SK-N-SH (cell line): ENCODE measurements around the gene MAP2K7. TPM values are rescaled to one million over a fixed set of nuclear protein-coding genes. Genes with fewer than 3 reads are reported as not detected.
"Not testable (repeated sequence)": the region's sequence is repeated elsewhere in the genome, so short reads cannot be mapped to it uniquely, and the experiment has no call there.

Source experiments
- CTCF ChIA-PET: fragments of 300-600, 350-600 bp; formaldehyde crosslinking; extraction: SDS; loops from one replicate; lab custom pipeline; 2021; lab: Yijun Ruan, JAX
- POLR2A ChIA-PET: fragments of 350-600 bp; sonication (Branson Sonifier 250); formaldehyde crosslinking; extraction: SDS; loops from one replicate; lab custom pipeline; 2020; ENCODE audit warnings: antibody characterized with exemption, inconsistent platforms; lab: Yijun Ruan, JAX
- DNase-seq: peaks from one replicate; pipeline ENCODE4 v3.0.0; 2012
- H2AFZ ChIP-seq: fragments of 200-600 bp; sonication (generic); 2 replicates; pipeline ENCODE4 v1.8.1; 2016; ENCODE audit warnings: antibody characterized with exemption, mild to moderate bottlenecking, low read depth
- H3F3A ChIP-seq: fragments of 200-600 bp; sonication (generic); replicated peaks from 2 replicates; pipeline ENCODE3; 2016; ENCODE audit warnings: antibody characterized with exemption, mild to moderate bottlenecking; ENCODE audit not compliant: insufficient read depth
- H3K27ac ChIP-seq, 2 experiments: fragments of 200-500 bp in 1 of 2; fragments of 200-600 bp in 1 of 2; sonication (Bioruptor generic) in 1 of 2; sonication (generic), shearing (Covaris generic) in 1 of 2; 2 replicates each; pipeline versions ENCODE4 v1.5.1 to v1.6.1; 2014 to 2016; ENCODE audit warnings: low read depth in 2 of 2, inconsistent platforms in 1 of 2, low read length in 1 of 2, mild to moderate bottlenecking in 1 of 2, mixed read lengths in 1 of 2
- H3K27me3 ChIP-seq: fragments of 200-600 bp; sonication (generic), shearing (Covaris generic); 2 replicates; pipeline ENCODE4 v1.6.1; 2016; ENCODE audit warnings: mixed run types; ENCODE audit not compliant: insufficient read depth
- H3K36me3 ChIP-seq, 2 experiments: fragments of 200-500 bp in 1 of 2; fragments of 200-600 bp in 1 of 2; sonication (Bioruptor generic) in 1 of 2; sonication (generic) in 1 of 2; replicated peaks in 1 of 2; 2 replicates each; pipeline versions ENCODE3 to v1.5.1; 2014 to 2016; ENCODE audit warnings: low read length in 1 of 2, mild to moderate bottlenecking in 1 of 2; ENCODE audit not compliant: insufficient read depth in 2 of 2, control insufficient read depth in 1 of 2
- H3K4me1 ChIP-seq, 2 experiments: fragments of 200-500 bp in 1 of 2; fragments of 200-600 bp in 1 of 2; sonication (Bioruptor generic) in 1 of 2; sonication (generic), shearing (Covaris generic) in 1 of 2; 2 replicates each; pipeline versions ENCODE4 v1.5.1 to v1.6.1; 2014 to 2016; ENCODE audit warnings: low read depth in 1 of 2, low read length in 1 of 2, mixed run types in 1 of 2; ENCODE audit not compliant: insufficient read depth in 2 of 2, control insufficient read depth in 1 of 2
- H3K4me2 ChIP-seq: fragments of 200-600 bp; sonication (generic), shearing (Covaris generic); 2 replicates; pipeline ENCODE4 v1.6.1; 2017; ENCODE audit warnings: mixed run types
- H3K4me3 ChIP-seq, 2 experiments: fragments of 200-500 bp in 1 of 2; fragments of 200-600 bp in 1 of 2; sonication (Bioruptor generic) in 1 of 2; sonication (generic), shearing (Covaris generic) in 1 of 2; 2 replicates each; pipeline versions ENCODE4 v1.5.1 to v1.8.1; 2014 to 2016; ENCODE audit warnings: low read depth in 2 of 2, inconsistent platforms in 1 of 2, low read length in 1 of 2, mild to moderate bottlenecking in 1 of 2, mixed read lengths in 1 of 2, moderate library complexity in 1 of 2
- H3K79me2 ChIP-seq: fragments of 200-600 bp; sonication (generic); 2 replicates; pipeline ENCODE4 v1.8.1; 2017; ENCODE audit warnings: mild to moderate bottlenecking; ENCODE audit not compliant: insufficient read depth
- H3K9ac ChIP-seq: fragments of 200-600 bp; sonication (generic); 2 replicates; pipeline ENCODE4 v1.6.1; 2017; ENCODE audit warnings: mixed run types
- H3K9me2 ChIP-seq: fragments of 200-600 bp; sonication (generic); 2 replicates; pipeline ENCODE4 v1.6.1; 2017; ENCODE audit warnings: mixed run types
- H3K9me3 ChIP-seq: fragments of 200-600 bp; sonication (generic); 2 replicates; pipeline ENCODE4 v1.6.1; 2017; ENCODE audit warnings: mixed run types, mild to moderate bottlenecking, moderate library complexity
- H4K20me1 ChIP-seq: fragments of 200-600 bp; sonication (generic); 2 replicates; pipeline ENCODE4 v1.6.1; 2017; ENCODE audit warnings: mild to moderate bottlenecking, mixed run types; ENCODE audit not compliant: insufficient read depth
- EP300 ChIP-seq, 2 experiments: IDR thresholded peaks; 2 replicates each; pipeline versions ENCODE4 v1.4.0 to v1.6.1; 2012; ENCODE audit warnings: borderline replicate concordance in 1 of 2, low read depth in 1 of 2, low read length in 1 of 2
- FOSL2 ChIP-seq: IDR thresholded peaks from 2 replicates; pipeline ENCODE4 v1.4.0; 2012; ENCODE audit warnings: low read depth, mild to moderate bottlenecking, moderate library complexity, borderline replicate concordance
- GATA2 ChIP-seq: sonication (generic); formaldehyde crosslinking; IDR thresholded peaks from 2 replicates; pipeline ENCODE4 v1.5.0; 2020; ENCODE audit warnings: mild to moderate bottlenecking, missing genetic modification reagents
- IRF3 ChIP-seq: fragments of 150-350 bp; IDR thresholded peaks from 2 replicates; pipeline ENCODE4 v1.6.1; 2016; ENCODE audit warnings: mild to moderate bottlenecking, low read depth, low read length
- JUND ChIP-seq: IDR thresholded peaks from 2 replicates; pipeline ENCODE4 v1.4.0; 2012
- MXI1 ChIP-seq: IDR thresholded peaks from 2 replicates; pipeline ENCODE4 v1.6.1; 2012; ENCODE audit warnings: mild to moderate bottlenecking, low read depth, low read length, improper control_type of control experiment
- NFIC ChIP-seq: IDR thresholded peaks from 2 replicates; pipeline ENCODE4 v1.4.0; 2012; ENCODE audit warnings: borderline replicate concordance
- NRF1 ChIP-seq: IDR thresholded peaks from 2 replicates; pipeline ENCODE4 v1.6.1; 2012; ENCODE audit warnings: low read depth, mild to moderate bottlenecking, low read length
- RCOR1 ChIP-seq: fragments of 150-350 bp; IDR thresholded peaks from 2 replicates; pipeline ENCODE4 v1.6.1; 2017; ENCODE audit warnings: antibody characterized with exemption, low read length
- RXRA ChIP-seq: IDR thresholded peaks from 2 replicates; pipeline ENCODE4 v1.4.0; 2012; ENCODE audit warnings: low read depth, mild to moderate bottlenecking, borderline replicate concordance
- TCF12 ChIP-seq: IDR thresholded peaks from 2 replicates; pipeline ENCODE4 v1.4.0; 2012
- TEAD4 ChIP-seq: IDR thresholded peaks from 2 replicates; pipeline ENCODE4 v1.4.0; 2012; ENCODE audit warnings: mild to moderate bottlenecking, borderline replicate concordance; ENCODE audit not compliant: insufficient read depth
- USF1 ChIP-seq: IDR thresholded peaks from 2 replicates; pipeline ENCODE4 v1.4.0; 2012; ENCODE audit warnings: low read depth, borderline replicate concordance
- WGBS: methylation state at CpG from one replicate; pipeline ENCODE4 v1.1.6; 2017; ENCODE audit warnings: low lambda C conversion rate; 5-methylcytosine and 5-hydroxymethylcytosine counted together
- polyA plus RNA-seq, 3 experiments: library from polyadenylated mRNA; depleted of rRNA; stranded (reverse); fragments of >200 nt; gene quantifications; 2 replicates each; pipeline ENCODE4 v1.2.3, GENCODE V29; 2012
- TF ChIP-seq, protein P1 (sequence below): fragments of 150-350 bp; IDR thresholded peaks from 2 replicates; pipeline ENCODE4 v1.6.1; 2017; ENCODE audit warnings: antibody characterized with exemption, low read length, low read depth, borderline replicate concordance
- TF ChIP-seq, protein P2 (sequence below): IDR thresholded peaks from 2 replicates; pipeline ENCODE4 v1.4.0; 2012; ENCODE audit warnings: low read depth

MAP2K7 gene
- polyA plus RNA-seq, 1 of the 3 experiments (the other 2 are of a cell fraction) = 13.0 TPM

- H3K4me1 ChIP-seq = no peaks in the 10 kb centered on the region
- no peaks in the 10 kb centered on the region for H3K9me2 ChIP-seq
- ChIA-PET POLR2A (no interaction called here), CTCF (interaction anchor here (0.9 to 1.4 kb wide), 2 partner anchors 13 to 20 kb away, joined by 3 read pairs; no protein-coding TSS in a partner anchor)
- no peak overlapping the region for H3K9ac ChIP-seq
- no peak for DNase-seq
- no peaks in the 10 kb centered on the region for H3K9me3 ChIP-seq
- H3K36me3 ChIP-seq = no peaks in the 10 kb centered on the region
- H3K27me3 ChIP-seq = no peaks in the 10 kb centered on the region; the same call in 1 of the 2 replicates
- H3K27ac ChIP-seq = no peak overlapping the region
- no peaks in the 10 kb centered on the region for H4K20me1 ChIP-seq
- H3K79me2 ChIP-seq = no peaks in the 10 kb centered on the region
- WGBS = 82% methylated on average over 3 of the region's 8 CpGs
- H2AFZ ChIP-seq = no peak overlapping the region
- TF ChIP-seq JUND (no peak), RCOR1 (no peak)
- TF ChIP-seq, protein P1, sequence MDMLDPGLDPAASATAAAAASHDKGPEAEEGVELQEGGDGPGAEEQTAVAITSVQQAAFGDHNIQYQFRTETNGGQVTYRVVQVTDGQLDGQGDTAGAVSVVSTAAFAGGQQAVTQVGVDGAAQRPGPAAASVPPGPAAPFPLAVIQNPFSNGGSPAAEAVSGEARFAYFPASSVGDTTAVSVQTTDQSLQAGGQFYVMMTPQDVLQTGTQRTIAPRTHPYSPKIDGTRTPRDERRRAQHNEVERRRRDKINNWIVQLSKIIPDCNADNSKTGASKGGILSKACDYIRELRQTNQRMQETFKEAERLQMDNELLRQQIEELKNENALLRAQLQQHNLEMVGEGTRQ = no peak
- no peak overlapping the region for H3K4me3 ChIP-seq
- H3K4me2 ChIP-seq = no peak overlapping the region
- H3F3A ChIP-seq = no peaks in the 10 kb centered on the region
These were observed 14.9 kb upstream of the MAP2K7 start for GRCh38 chr19:7888826-7889217.

GRCh38 chr19:7893362-7894101, 10.1 kb upstream of the MAP2K7 start:
- H3K4me2 ChIP-seq, H3F3A ChIP-seq, H3K79me2 ChIP-seq, H3K36me3 ChIP-seq, H3K4me1 ChIP-seq, H3K4me3 ChIP-seq, H3K9me3 ChIP-seq, H3K27me3 ChIP-seq, H3K27ac ChIP-seq, H3K9ac ChIP-seq, DNase-seq, POLR2A ChIA-PET, H2AFZ ChIP-seq, CTCF ChIA-PET, H4K20me1 ChIP-seq, H3K9me2 ChIP-seq: not testable (repeated sequence)
- peak; percentile 52; the same call in 1 of the 2 replicates for TF ChIP-seq FOSL2
- WGBS = 63% methylated on average over 18 of the region's 18 CpGs

- Histone ChIP-seq H2AFZ (no peak overlapping the region), H3K9me3 (no peaks in the 10 kb centered on the region), H3F3A (no peaks in the 10 kb centered on the region), H3K9ac (no peak overlapping the region), H3K9me2 (no peaks in the 10 kb centered on the region), H3K4me2 (no peak overlapping the region), H3K27me3 (no peaks in the 10 kb centered on the region), H3K4me3 (no peak overlapping the region), H4K20me1 (no peaks in the 10 kb centered on the region), H3K27ac (no peak overlapping the region), H3K79me2 (no peaks in the 10 kb centered on the region), H3K4me1 (no peaks in the 10 kb centered on the region), H3K36me3 (no peaks in the 10 kb centered on the region)
- no peak for DNase-seq
- WGBS = 77% methylated on average over 14 of the region's 18 CpGs
- ChIA-PET CTCF (no interaction called here), POLR2A (no interaction called here)
- no peak for TF ChIP-seq NFIC
- no peak for TF ChIP-seq TEAD4
- no peak for TF ChIP-seq USF1
- TF ChIP-seq EP300 (IDR thresholded peaks at IDR 0.05; ENCODE audit: borderline replicate concordance in 1 of 2, low read depth in 1 of 2, low read length in 1 of 2) = no peak
- TF ChIP-seq RCOR1 = no peak
- TF ChIP-seq, protein P1 = no peak
- no peak for TF ChIP-seq RXRA
- no peak for TF ChIP-seq MXI1
- TF ChIP-seq NRF1 = no peak
- TF ChIP-seq IRF3 = no peak
- no peak for TF ChIP-seq TCF12
- TF ChIP-seq, protein P2, sequence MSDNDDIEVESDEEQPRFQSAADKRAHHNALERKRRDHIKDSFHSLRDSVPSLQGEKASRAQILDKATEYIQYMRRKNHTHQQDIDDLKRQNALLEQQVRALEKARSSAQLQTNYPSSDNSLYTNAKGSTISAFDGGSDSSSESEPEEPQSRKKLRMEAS = no peak
- TF ChIP-seq GATA2 (CRISPR knock-in tag) = no peak
These were observed 8.9 kb upstream of the MAP2K7 start for GRCh38 chr19:7894612-7895309.
